ENCODE data around the gene VAX1.

- TF ChIP-seq CTCF (conservative IDR thresholded peaks at IDR 0.05; ENCODE audit: low read length) (no peak), EZH2phosphoT487 (IDR thresholded peaks at IDR 0.05; ENCODE audit: borderline replicate concordance, low read depth, low read length) (no peak)
These were observed 30.8 kb downstream of the VAX1 start for GRCh38 chr10:117107238-117107637.
